GM21619 (cell line): Measurements from ENCODE around the gene MTMR12.

Experiments used
- ATAC-seq: cut with Tn5 transposase; IDR thresholded peaks from one replicate; pipeline ENCODE4 v1.9.1; 2021; ENCODE audit not compliant: unreplicated experiment

The MTMR12 gene

DNA sequence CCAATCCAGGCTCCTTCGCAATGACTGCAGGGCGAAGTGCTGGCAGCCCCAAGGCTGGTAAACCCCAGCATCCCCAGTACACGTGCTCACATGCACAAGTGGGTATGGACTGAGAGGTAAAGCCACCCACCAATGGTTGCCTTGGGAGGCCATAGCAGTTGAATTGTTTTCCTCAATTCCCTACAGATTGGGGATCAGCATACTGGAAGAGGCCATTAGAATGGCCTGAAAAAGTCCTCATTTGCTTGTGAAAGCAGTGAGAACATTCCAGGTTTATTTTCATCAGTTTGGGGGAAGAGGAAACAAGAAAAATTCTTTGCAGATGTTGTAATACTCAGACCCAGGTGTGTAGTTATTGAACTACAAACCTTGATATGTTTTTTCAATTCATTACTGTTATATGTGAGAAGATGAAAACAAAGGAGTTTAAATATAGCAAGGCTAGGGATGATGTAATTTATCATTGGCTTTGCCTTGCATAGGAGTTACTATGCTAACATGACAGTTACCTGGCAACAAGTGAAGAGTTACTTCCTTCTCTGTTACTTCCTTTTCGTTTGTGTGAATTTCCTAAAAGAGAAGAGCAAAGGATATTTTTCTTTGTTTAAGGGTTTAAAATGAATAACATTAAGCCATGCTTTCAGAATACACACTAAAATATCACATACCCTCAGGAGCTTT lies 36.4 kb downstream of the MTMR12 start:
- peak; percentile 35 for ATAC-seq

DNA sequence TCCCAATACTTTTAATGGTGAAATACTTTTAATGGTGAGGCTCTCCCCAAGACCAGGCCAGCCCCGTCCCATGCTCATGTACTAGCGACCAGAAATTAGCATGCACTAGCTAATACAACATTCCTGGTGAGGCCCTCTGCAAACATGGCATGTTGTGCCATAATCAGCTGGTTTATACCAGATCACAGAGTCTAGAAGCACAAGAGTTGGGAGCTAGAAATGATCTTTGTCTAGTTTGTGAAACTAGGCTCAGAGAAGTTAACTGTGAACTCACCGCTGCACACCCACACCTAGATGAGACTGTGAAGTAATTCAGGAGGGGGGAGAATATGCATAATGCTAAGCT lies 37.4 kb downstream of the MTMR12 start:
- ATAC-seq = no peak

DNA sequence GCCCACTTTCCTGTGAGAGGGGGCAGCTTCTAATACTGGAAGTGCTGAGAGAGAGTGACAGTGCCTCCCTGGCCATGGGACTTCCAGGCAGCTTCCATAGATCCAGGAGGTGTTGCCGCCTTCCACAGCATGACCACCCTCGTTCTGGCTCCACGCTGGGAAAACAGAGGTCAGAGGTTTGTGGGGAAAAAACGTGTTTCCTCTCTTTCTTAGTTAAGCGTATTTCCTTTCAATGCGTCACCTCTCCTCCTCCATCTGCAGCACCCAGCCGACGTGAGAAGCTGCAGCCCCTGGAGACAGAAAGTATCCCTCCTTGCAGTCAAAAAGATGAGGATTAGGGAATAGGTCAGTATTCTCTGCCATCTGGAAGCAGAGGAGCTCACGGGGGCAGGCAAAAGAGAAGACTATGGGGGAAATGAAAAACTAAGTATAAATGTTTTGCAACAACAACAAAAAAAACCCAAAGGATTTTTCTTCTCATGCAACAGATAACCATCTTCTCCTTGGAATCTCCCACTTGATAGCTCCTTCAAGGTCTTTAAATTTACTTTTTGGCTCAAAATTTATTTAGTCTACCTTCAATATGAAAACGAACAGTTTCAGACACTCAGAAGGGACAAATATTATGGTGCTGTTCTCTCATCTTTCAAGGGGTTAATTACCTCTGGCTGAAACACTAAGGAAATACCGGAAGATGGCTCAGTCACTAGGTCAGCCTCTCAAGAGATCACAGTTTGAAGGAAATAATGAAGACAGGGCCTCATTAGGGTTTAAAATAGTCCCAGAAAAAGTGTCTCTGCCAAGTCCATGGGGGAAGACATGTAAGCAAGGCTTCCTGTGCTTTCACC lies 38.0 kb downstream of the MTMR12 start:
- no peak for ATAC-seq

DNA sequence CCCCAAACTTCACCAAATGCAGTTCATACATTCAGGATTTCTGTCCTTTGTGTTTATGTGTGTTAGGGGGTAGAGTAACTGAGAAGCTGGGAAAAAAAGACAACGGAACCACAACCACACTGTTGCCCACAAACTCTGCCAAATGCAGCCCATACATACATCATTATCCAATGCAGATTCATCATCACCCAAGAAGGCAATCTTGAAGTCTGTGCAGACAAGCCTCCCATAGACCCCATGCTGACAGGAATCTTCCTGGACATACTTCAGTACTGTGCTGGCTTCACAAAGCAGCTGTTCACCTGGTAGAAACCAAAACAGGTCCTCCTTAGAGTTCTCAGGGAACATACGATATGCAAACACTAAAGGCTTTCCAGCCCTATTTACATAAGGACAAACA lies 38.9 kb downstream of the MTMR12 start:
- ATAC-seq = no peak

DNA sequence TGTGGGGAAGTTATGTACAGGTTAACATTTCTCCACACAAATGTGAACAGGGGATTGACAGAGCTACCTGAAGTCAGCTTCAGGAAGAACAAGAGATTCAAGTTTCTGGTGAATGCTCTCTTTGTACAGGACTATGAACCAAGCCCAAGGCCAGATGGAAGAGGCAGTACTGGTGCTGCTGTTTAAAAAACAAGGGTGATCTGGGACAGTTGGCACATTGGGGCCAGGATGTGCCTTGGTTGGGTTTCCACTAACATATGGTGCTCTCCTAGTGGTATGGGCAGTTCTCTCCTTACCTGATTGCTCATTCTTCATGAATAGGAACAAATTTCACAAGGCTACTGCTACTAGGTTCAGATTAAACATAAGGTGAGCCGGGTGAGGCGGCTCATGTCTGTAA lies 40.0 kb downstream of the MTMR12 start:
- no peak for ATAC-seq

DNA sequence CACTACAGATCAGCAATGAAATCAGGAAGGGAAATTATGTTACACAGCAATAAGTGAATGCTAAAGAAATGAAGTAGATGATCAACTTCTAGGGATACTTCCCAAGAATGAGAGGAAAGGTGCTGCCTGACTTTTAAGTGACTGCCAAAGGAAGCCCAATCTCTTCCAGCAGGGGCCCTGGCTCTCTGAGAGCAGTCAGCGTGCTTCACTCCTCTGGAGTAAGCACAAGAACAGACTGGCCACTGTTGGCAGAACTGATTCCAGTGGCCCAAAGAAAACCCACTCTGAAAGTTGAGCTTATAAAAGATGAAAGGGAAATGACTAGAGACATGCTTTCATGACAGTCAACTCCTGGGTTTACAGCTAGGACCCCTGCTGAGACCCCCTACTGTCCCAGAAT lies 41.8 kb downstream of the MTMR12 start:
- ATAC-seq = no peak

DNA sequence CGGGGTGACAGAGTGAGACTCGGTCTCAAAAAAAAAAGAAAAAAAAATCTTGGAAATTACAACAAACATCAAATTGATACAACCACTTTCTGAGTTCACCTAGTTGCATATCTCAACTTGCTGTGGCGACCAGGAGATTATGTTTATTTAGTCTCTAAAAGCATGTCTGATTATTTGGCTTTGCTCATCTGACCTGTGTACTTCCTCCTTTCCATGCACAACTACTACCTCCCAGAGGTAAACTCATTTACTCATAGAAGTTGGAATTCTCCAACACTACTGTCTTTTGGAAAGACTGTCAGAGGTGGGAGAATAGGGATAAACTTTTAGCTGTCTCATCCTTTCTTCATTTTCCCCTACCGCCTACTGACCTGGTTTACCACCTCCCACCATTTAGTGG lies 42.6 kb downstream of the MTMR12 start:
- ATAC-seq = no peak

DNA sequence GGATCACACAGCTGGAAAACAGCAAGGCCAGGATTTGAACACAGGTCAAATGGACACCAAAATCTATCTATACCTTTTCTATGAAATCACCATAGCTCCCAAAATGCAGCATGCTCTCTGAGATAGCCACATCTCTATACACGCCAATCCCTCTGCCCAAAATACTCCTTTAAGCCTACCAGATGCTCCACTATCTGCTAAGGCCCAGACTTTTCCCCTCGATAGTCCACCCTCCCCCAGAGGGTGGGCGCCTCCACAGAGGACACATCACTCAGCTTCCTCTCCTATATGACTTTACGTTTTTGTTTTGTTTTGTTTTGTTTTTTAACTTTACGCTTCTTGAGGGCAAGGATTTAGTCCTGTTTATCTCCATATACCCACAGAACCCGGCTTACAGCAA lies 46.8 kb downstream of the MTMR12 start:
- no peak for ATAC-seq

DNA sequence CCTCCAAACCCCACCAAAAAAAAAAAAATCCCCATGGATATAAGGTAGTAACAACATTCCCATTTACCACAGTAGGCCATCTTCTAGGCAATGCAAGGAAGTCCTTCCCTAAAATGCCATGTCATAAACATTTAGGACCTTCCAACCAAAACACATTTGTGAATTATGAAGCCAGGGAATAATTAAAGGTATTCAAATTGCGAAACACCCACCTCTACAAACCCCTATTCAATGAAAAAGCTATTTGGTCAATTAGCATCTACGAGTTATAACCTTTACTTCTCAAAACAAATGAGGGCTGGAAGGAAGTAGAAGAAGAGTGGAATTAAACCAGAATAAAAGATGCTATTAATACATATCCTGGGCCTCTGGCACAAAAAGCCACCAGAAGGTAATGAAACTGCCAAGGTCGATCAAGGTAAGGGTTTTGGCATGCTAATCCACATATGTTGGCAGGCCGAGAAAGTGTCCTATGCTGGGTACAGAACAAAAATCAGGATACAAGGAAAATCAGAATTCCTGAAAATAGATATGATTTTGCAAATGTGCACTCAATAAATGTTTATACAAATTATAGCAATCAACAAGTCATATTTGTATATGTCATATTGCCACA lies 47.7 kb downstream of the MTMR12 start:
- no peak for ATAC-seq

DNA sequence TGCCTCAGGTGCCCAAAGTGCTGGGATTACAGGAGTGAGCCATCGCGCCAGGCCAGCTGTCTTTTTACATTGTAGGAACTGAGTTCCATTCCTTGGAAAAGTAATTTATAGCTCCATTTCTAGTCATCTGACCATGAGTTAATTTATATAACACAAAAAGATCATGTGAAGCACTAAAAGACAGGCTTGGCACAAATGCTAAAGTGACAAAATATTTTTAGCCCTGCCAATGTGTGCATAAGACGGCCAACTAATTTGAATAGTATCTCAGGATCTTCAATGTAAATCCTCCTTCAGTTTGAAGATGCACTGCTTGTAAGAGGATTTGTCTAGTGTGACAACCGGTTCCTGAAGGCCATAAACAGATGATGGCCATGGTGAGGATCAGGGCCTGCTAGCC lies 49.1 kb downstream of the MTMR12 start:
- ATAC-seq = no peak

DNA sequence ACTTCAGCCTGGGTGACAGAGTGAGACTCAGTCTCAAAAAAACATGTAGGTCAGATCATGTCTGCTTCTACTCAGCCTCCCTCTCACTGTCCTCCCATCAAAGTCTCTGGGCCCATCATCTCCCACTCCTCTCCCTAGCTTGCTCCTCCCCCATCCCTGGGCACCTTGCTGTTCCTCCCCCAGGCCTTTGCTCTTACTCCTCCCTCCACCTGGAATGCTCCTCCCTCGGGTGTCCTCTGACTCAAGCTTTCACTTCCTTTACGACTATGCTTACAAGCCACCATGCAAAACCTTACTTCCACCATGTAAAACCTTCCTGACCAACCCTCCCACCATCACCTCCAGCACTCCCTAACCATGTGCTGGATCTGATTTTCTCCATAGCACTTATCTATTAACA lies 51.5 kb downstream of the MTMR12 start:
- ATAC-seq = peak; percentile 88

DNA sequence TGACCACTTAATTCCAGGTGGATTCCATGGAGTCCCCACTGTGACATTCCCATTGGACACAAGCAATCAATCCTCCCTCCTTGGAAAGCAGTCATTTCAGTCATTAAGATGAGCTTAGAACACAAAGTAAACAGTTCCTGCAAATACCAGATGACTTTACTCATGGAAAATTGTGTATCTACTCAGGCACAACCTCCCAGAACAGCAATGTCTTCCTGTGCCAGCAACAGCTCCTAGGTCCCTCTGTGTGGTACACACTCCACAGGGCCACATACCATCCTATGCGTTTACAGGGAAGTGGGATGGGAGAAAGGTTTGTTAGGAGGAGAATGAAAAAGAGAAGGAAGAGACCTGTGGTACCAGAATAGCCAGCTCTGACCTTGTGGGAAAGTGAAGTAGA lies 53.7 kb downstream of the MTMR12 start:
- no peak for ATAC-seq

DNA sequence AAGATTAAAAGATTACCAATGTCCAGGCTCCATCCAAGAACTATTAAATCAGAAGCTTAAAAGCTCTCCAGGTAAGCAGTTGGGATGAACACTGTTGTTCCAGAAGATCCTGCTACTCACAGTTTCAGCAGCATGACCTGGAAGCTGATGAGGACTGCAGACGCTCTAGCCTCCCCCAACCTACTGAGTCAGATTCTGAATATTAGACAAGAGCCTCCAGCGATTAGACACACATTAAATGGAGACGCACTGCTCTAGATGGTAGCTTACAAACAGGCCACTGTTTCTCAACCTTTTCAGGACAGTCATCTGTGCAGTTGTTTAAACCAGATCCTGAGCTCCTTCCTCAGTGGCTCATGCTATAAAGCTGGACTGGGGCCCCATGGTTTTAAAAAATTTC lies 54.3 kb downstream of the MTMR12 start:
- ATAC-seq = no peak

DNA sequence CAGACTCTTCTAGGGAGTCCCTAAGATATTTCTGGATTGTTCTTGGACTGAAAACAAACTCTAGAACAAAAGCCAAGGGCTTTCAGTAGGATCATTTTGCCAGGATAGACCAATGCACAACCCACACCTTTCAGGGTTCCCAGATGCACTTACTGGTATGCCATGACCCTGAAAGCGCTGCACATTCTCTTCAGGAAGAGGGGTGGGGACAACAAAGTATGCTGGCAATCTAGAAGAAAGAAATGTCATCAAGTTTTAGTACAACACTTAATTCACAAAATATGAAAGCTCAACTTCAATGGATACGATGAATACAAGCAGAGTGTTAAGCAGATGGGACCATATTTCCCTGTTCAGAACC lies 57.2 kb downstream of the MTMR12 start:
- no peak for ATAC-seq

DNA sequence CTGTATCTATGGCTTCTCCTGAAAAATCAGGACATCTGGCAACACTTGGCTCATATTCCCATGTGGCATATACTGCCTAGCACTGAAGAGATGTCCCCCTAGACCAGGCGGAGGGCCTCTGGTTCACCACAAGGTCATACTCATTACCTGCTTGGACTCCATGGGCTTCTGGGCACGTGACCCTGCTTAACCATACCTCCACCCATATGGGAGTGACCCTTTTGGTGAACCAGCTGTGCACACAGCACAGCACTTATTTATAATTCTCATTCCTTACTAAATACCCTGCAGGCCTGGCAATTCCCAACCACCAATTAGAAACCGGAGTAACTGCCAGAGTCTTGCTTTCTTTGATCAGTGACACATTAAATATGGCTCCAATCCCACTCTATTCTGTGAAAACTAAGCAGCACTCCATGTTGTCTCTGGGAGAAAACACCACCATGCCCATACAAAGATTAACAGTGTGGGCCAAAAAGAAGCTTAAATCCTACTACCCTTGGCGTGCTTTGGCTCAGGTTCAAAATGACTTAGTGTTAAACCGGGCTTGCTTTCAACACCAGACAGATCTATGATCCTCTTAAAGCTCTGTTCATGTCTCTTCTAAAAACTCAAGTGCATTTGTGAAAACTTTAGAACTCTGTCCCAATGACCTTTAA lies 57.7 kb downstream of the MTMR12 start:
- no peak for ATAC-seq

DNA sequence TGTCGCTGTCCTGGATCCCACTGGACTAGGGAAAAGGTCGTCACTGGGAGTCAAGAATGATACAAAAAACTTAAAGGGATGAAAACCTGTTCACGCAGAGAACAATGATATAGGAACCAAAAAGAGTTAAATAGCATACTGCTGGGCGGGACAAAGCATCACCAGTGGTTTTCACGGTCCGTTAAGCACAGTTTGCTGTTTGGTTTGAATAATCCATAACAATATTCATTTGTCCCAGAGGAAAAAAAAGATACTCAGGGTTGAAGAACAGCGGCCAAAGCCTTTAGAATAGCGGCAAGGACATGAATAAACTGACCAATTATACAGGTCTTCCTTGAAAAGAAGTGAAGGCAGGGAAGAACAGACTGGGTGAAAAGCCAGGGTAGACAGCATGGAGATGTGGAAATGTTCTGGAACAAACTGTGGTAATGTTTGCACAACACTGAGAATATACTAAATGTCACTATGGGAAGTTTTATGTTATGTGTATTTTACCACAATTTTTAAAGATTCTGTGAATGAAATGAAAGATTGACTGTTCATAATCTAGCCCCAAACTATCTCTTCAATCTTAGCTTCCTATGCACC lies 60.8 kb downstream of the MTMR12 start:
- ATAC-seq = no peak

DNA sequence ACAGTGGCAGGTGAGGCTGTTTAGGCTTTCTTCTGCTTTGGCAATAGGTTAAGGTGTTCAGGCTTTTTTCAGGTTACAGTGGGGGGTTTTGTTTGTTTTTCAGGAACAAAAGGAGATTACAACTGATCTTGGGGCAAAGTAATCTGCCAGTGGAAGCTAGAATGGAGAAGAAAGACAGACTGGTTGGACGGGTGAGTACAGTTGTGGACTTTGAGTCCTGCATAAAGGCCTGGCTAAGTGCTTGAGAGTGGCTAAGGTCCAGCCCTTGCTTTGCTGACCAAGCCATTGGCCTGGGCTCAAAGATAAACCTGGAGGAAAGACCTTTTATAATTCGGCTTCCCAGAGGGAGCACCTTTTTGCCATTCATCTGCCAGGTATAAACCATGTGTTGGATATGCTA lies 63.1 kb downstream of the MTMR12 start:
- no peak for ATAC-seq

DNA sequence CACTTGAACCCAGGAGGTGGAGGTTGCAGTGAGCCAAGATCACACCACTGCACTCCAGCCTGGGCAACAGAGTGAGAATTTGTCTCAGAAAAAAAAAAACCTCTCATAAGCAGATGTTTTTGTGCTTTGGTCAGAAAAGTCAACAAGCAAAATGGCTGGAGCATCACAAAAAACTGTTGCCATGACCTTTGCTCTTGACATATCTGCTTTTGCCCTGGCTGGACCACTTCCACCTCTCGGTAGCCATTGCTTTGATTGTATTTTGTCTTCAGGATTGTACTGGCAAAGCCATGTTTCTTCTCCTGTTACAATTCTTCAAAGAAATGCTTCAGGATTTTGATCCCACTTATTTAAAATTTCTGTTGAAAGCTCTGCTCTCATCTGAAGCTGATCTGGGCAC lies 67.0 kb downstream of the MTMR12 start:
- no peak for ATAC-seq

DNA sequence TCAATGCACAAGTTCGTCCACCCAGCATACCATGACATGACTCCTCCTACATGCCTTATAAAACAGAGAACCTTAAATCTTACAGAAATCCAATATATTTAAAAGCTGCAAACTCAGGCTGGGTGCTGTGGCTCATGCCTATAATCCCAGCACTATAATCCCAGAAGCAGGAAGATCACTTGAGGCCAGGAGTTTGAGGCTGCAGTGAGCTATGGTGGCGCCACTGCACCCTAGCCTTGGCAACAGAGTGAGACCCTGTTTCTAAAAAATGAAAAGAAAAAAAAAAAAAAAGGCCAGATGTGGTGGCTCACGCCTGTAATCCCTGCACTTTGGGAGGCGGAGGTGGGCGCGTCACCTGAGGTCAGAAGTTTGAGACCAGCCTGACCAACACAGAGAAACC lies 68.7 kb downstream of the MTMR12 start:
- no peak for ATAC-seq

DNA sequence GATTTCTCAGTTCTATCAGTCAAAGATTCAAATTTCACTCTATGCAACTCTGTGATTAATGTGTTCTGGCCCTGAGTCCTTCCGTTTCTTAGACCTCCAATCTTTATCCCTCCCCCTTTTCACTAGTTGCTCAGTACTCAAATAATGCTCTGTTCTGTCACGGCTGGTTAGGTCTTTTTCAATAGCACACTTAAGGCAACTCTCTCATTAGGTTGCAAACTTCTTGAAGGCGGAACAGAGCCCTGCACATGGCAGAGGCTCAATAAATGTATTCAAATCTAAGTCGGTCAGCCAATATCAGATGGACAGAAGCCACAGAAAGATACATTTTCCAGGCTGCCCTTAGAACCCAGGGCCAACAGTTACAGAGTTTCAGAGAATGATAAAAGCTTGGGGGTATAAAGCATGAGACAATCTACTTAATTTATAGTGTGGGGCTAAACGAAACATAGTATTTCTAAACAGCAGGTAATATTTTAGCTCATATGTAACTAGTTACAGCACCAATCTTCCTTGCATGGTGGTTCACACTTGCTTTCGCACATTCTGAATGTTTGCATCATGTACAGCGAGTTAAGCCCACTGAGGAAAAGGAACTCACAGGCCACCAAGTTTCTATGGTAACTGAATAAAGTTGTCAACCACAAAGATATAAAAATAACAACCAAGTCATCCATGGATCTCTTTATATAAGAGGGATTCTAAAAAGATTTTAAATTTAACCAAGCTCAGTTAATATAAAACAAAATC lies 71.5 kb downstream of the MTMR12 start:
- peak; percentile 73 for ATAC-seq

DNA sequence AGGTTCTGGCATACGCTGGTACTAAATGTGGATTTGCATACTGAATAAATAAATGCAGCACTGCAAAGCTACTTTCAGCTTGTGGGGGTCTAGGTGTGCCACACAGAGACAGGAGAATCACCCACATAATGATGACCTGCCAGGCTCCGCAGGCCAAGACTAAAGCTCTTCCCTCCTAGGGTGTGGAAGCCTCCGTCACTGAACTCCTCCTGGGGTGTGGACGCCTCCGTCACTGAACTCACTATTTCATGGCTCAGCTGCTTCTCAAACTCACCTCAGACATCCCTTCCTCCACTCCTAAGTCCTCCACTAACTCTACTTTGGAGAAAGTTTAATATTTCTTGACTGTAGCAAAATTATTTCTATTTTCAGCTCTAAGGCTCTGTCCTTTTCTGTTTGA lies 73.4 kb downstream of the MTMR12 start:
- ATAC-seq = no peak
